SK-N-SH treated with all-trans-retinoic acid at 6 μM for 48 hours (cell line): Measurements from ENCODE around the gene ITIH1.

Experiments used
- ESRRG ChIP-seq: fragments of 250-450 bp; sonication (Bioruptor Pico); IDR thresholded peaks from 2 replicates; pipeline ENCODE4 v1.6.1; 2021; ENCODE audit warnings: mild to moderate bottlenecking
- GLIS3 ChIP-seq: fragments of 250-450 bp; sonication (Bioruptor Pico); IDR thresholded peaks from 2 replicates; pipeline ENCODE4 v1.5.0; 2020; ENCODE audit warnings: mild to moderate bottlenecking, moderate library complexity
- ISL1 ChIP-seq: fragments of 250-450 bp; sonication (Bioruptor Pico); IDR thresholded peaks from 2 replicates; pipeline ENCODE4 v2.1.2; 2022; ENCODE audit warnings: mild to moderate bottlenecking, moderate library complexity
- OSR1 ChIP-seq: fragments of 250-450 bp; sonication (Bioruptor Pico); IDR thresholded peaks from 2 replicates; pipeline ENCODE4 v1.8.0; 2022; ENCODE audit warnings: moderate library complexity, mild to moderate bottlenecking, inconsistent platforms
- PATZ1 ChIP-seq: fragments of 250-450 bp; sonication (Bioruptor Pico); IDR thresholded peaks from 2 replicates; pipeline ENCODE4 v1.8.0; 2020; ENCODE audit warnings: mild to moderate bottlenecking, moderate library complexity, borderline replicate concordance
- POU6F1 ChIP-seq: fragments of 250-450 bp; sonication (Bioruptor Pico); IDR thresholded peaks from 2 replicates; pipeline ENCODE4 v1.8.0; 2021; ENCODE audit warnings: low read depth, mild to moderate bottlenecking, moderate library complexity, borderline replicate concordance
- PPARA ChIP-seq: fragments of 250-450 bp; sonication (Bioruptor Pico); IDR thresholded peaks from 2 replicates; pipeline ENCODE4 v1.5.0; 2020; ENCODE audit warnings: mild to moderate bottlenecking, borderline replicate concordance
- RARB ChIP-seq: fragments of 250-450 bp; sonication (Bioruptor Pico); IDR thresholded peaks from 2 replicates; pipeline ENCODE4 v1.8.0; 2021; ENCODE audit warnings: mild to moderate bottlenecking, moderate library complexity
- SNAI2 ChIP-seq: fragments of 250-450 bp; sonication (Bioruptor Pico); IDR thresholded peaks from 2 replicates; pipeline ENCODE4 v1.5.0; 2020; ENCODE audit warnings: mild to moderate bottlenecking, moderate library complexity
- TCF4 ChIP-seq: fragments of 250-450 bp; sonication (Bioruptor Pico); IDR thresholded peaks from 2 replicates; pipeline ENCODE4 v1.8.0; 2021; ENCODE audit warnings: mild to moderate bottlenecking, moderate library complexity, borderline replicate concordance
- ZFP3 ChIP-seq: fragments of 250-450 bp; sonication (Bioruptor Pico); IDR thresholded peaks from 2 replicates; pipeline ENCODE4 v1.5.0; 2020; ENCODE audit warnings: mild to moderate bottlenecking, moderate library complexity
- ZFP30 ChIP-seq: fragments of 450-650 bp; formaldehyde crosslinking; IDR thresholded peaks from 2 replicates; pipeline ENCODE4 v1.5.0; 2022; ENCODE audit warnings: mild to moderate bottlenecking, moderate library complexity
- ZNF70 ChIP-seq: fragments of 450-650 bp; formaldehyde crosslinking; IDR thresholded peaks from 2 replicates; pipeline ENCODE4 v1.5.0; 2020; ENCODE audit warnings: mild to moderate bottlenecking, moderate library complexity
- ZNF8 ChIP-seq: fragments of 450-650 bp; formaldehyde crosslinking; IDR thresholded peaks from 2 replicates; pipeline ENCODE4 v1.5.0; 2020; ENCODE audit warnings: mild to moderate bottlenecking, moderate library complexity

GRCh38 chr3:52771702-52772101, 5.7 kb upstream of the ITIH1 start:
- TF ChIP-seq ZFP3 (CRISPR knock-in tag) (no peak), ZFP30 (CRISPR knock-in tag) (no peak), RARB (no peak), SNAI2 (CRISPR knock-in tag) (no peak), TCF4 (CRISPR knock-in tag) (no peak), PPARA (CRISPR knock-in tag) (no peak), GLIS3 (no peak), ZNF70 (CRISPR knock-in tag) (no peak), OSR1 (CRISPR knock-in tag) (no peak), PATZ1 (CRISPR knock-in tag) (no peak), ESRRG (CRISPR knock-in tag) (no peak), POU6F1 (CRISPR knock-in tag) (no peak), ISL1 (no peak), ZNF8 (no peak)
